GM12878 (cell line): ENCODE measurements around the gene ACTR1B. TPM values are rescaled to one million over a fixed set of nuclear protein-coding genes. Genes with fewer than 3 reads are reported as not detected.
A peak's percentile ranks its signal among the peaks of the same experiment; 100 is the strongest.

ENCODE experiments used
- BACH1 ChIP-seq: fragments of 450-650 bp; IDR thresholded peaks from 2 replicates; pipeline ENCODE4 v1.6.1; 2017; ENCODE audit warnings: mild to moderate bottlenecking, borderline replicate concordance
- CTCF ChIP-seq, 3 experiments: IDR thresholded peaks in 2 of 3; conservative IDR thresholded peaks in 1 of 3; 2 replicates each; pipeline ENCODE4 v1.5.1; 2011; ENCODE audit warnings: low read depth in 3 of 3, low read length in 3 of 3, mild to moderate bottlenecking in 3 of 3, control low read depth in 2 of 3, moderate library complexity in 2 of 3, inconsistent platforms in 1 of 3, mixed read lengths in 1 of 3; ENCODE audit not compliant: control insufficient read depth in 2 of 3, insufficient read depth in 1 of 3; ENCODE audit errors: extremely low read depth in 1 of 3
- EED ChIP-seq: sonication (generic); IDR thresholded peaks from 2 replicates; pipeline ENCODE4 v1.6.1; 2016; ENCODE audit warnings: antibody characterized with exemption, low read depth
- JUND ChIP-seq: IDR thresholded peaks from 2 replicates; pipeline ENCODE4 v1.6.1; 2012; ENCODE audit warnings: low read depth, mild to moderate bottlenecking, low read length, improper control_type of control experiment, moderate library complexity
- KAT2A ChIP-seq: conservative IDR thresholded peaks from 2 replicates; pipeline ENCODE4 v1.6.1; 2011; ENCODE audit warnings: low read depth, low read length; ENCODE audit not compliant: control insufficient read depth
- MEF2A ChIP-seq: IDR thresholded peaks from 2 replicates; pipeline ENCODE4 v1.6.1; 2011; ENCODE audit warnings: low read depth, mild to moderate bottlenecking, low read length, moderate library complexity; ENCODE audit not compliant: insufficient read depth
- MTA3 ChIP-seq: IDR thresholded peaks from 2 replicates; pipeline ENCODE4 v1.6.1; 2012; ENCODE audit warnings: low read length, inconsistent platforms, borderline replicate concordance
- NFXL1 ChIP-seq: fragments of 450-650 bp; IDR thresholded peaks from 2 replicates; pipeline ENCODE4 v1.6.1; 2017; ENCODE audit warnings: antibody characterized with exemption, mild to moderate bottlenecking, borderline replicate concordance
- RB1 ChIP-seq: fragments of 450-650 bp; formaldehyde crosslinking; IDR thresholded peaks from 2 replicates; pipeline ENCODE4 v1.6.1; 2017; ENCODE audit warnings: mild to moderate bottlenecking, borderline replicate concordance
- RUNX3 ChIP-seq: IDR thresholded peaks from 2 replicates; pipeline ENCODE4 v1.6.1; 2012; ENCODE audit warnings: low read length, inconsistent platforms
- SUZ12 ChIP-seq: fragments of 200-600 bp; sonication (generic); IDR thresholded peaks from one replicate; pipeline ENCODE4 v1.6.1; 2018; ENCODE audit warnings: antibody characterized with exemption, mild to moderate bottlenecking; ENCODE audit not compliant: unreplicated experiment
- TAF1 ChIP-seq: IDR thresholded peaks from 2 replicates; pipeline ENCODE4 v1.6.1; 2011; ENCODE audit warnings: mild to moderate bottlenecking, low read depth, low read length, borderline replicate concordance
- TCF12 ChIP-seq: IDR thresholded peaks from 2 replicates; pipeline ENCODE4 v1.6.1; 2011; ENCODE audit warnings: low read depth, mild to moderate bottlenecking, low read length
- ZBTB33 ChIP-seq: fragments of 450-650 bp; IDR thresholded peaks from 2 replicates; pipeline ENCODE4 v1.6.1; 2017; ENCODE audit warnings: mild to moderate bottlenecking
- polyA plus RNA-seq, 11 experiments: library from polyadenylated mRNA; depleted of rRNA in 4 of 11; unstranded in 6 of 11; stranded (reverse) in 5 of 11; fragments of >200 nt; fragmentation: Nextera tagmentation in 4 of 11; fragmentation: Illumina TruSeq in 1 of 11; extraction: Ambion mirVana in 4 of 11; extraction: Trizol in 1 of 11; gene quantifications; 1 replicate in 1 of 11; 2 replicates in 10 of 11; pipeline versions ENCODE4 v1.2.1 to v1.2.3, GENCODE V29; 2011 to 2016; ENCODE audit warnings: inconsistent platforms in 2 of 11, missing spikeins in 2 of 11, low read depth in 1 of 11
- total RNA-seq, 4 experiments: library from RNA; depleted of rRNA in 3 of 4; stranded (reverse); fragments of >200 nt in 3 of 4; fragmentation: Illumina TruSeq in 1 of 4; extraction: Trizol in 1 of 4; gene quantifications; 2 replicates each; pipeline versions ENCODE4 v1.2.1 to v1.2.3, GENCODE V29; 2013 to 2021
- TF ChIP-seq, protein P1 (sequence below): IDR thresholded peaks from 2 replicates; pipeline ENCODE4 v1.6.1; 2012; ENCODE audit warnings: mild to moderate bottlenecking, low read depth, low read length
- TF ChIP-seq, protein P2 (sequence below): fragments of 450-650 bp; conservative IDR thresholded peaks from 2 replicates; pipeline ENCODE4 v1.6.1; 2017; ENCODE audit warnings: mild to moderate bottlenecking, moderate library complexity
- TF ChIP-seq, protein P3 (sequence below): fragments of 450-650 bp; IDR thresholded peaks from 2 replicates; pipeline ENCODE4 v1.6.1; 2017; ENCODE audit warnings: mild to moderate bottlenecking, low read depth, inconsistent platforms; ENCODE audit not compliant: poor library complexity, severe bottlenecking

The ACTR1B gene
- total and polyA plus RNA-seq, 10 of the 15 experiments (the other 5 are each of a cell fraction or from before 2014, with no cell fraction given) = 1.3 to 62.8 (median 44.8) TPM

- TF ChIP-seq, protein P1, sequence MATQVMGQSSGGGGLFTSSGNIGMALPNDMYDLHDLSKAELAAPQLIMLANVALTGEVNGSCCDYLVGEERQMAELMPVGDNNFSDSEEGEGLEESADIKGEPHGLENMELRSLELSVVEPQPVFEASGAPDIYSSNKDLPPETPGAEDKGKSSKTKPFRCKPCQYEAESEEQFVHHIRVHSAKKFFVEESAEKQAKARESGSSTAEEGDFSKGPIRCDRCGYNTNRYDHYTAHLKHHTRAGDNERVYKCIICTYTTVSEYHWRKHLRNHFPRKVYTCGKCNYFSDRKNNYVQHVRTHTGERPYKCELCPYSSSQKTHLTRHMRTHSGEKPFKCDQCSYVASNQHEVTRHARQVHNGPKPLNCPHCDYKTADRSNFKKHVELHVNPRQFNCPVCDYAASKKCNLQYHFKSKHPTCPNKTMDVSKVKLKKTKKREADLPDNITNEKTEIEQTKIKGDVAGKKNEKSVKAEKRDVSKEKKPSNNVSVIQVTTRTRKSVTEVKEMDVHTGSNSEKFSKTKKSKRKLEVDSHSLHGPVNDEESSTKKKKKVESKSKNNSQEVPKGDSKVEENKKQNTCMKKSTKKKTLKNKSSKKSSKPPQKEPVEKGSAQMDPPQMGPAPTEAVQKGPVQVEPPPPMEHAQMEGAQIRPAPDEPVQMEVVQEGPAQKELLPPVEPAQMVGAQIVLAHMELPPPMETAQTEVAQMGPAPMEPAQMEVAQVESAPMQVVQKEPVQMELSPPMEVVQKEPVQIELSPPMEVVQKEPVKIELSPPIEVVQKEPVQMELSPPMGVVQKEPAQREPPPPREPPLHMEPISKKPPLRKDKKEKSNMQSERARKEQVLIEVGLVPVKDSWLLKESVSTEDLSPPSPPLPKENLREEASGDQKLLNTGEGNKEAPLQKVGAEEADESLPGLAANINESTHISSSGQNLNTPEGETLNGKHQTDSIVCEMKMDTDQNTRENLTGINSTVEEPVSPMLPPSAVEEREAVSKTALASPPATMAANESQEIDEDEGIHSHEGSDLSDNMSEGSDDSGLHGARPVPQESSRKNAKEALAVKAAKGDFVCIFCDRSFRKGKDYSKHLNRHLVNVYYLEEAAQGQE = no peak
- TF ChIP-seq KAT2A = no peak
- TF ChIP-seq TCF12 = 0 out of 2 replicates have a peak, but pooled peaks have one; percentile 4
- peak; percentile 57; the same call in 1 of the 2 replicates for TF ChIP-seq RB1
- no peak for TF ChIP-seq MTA3
- TF ChIP-seq SUZ12 = no peak
- peak; percentile 52 to 62 (median 52) for TF ChIP-seq CTCF (IDR thresholded peaks at IDR 0.05 in 2 of 3, conservative IDR thresholded peaks at IDR 0.05 in 1 of 3; ENCODE audit: control insufficient read depth in 2 of 3, extremely low read depth in 1 of 3, insufficient read depth in 1 of 3, low read depth in 3 of 3, low read length in 3 of 3)
- TF ChIP-seq BACH1 = 0 out of 2 replicates have a peak, but pooled peaks have one; percentile 21
- TF ChIP-seq, protein P2, sequence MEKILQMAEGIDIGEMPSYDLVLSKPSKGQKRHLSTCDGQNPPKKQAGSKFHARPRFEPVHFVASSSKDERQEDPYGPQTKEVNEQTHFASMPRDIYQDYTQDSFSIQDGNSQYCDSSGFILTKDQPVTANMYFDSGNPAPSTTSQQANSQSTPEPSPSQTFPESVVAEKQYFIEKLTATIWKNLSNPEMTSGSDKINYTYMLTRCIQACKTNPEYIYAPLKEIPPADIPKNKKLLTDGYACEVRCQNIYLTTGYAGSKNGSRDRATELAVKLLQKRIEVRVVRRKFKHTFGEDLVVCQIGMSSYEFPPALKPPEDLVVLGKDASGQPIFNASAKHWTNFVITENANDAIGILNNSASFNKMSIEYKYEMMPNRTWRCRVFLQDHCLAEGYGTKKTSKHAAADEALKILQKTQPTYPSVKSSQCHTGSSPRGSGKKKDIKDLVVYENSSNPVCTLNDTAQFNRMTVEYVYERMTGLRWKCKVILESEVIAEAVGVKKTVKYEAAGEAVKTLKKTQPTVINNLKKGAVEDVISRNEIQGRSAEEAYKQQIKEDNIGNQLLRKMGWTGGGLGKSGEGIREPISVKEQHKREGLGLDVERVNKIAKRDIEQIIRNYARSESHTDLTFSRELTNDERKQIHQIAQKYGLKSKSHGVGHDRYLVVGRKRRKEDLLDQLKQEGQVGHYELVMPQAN = peak; percentile 27; the same call in 1 of the 2 replicates
- TF ChIP-seq, protein P3, sequence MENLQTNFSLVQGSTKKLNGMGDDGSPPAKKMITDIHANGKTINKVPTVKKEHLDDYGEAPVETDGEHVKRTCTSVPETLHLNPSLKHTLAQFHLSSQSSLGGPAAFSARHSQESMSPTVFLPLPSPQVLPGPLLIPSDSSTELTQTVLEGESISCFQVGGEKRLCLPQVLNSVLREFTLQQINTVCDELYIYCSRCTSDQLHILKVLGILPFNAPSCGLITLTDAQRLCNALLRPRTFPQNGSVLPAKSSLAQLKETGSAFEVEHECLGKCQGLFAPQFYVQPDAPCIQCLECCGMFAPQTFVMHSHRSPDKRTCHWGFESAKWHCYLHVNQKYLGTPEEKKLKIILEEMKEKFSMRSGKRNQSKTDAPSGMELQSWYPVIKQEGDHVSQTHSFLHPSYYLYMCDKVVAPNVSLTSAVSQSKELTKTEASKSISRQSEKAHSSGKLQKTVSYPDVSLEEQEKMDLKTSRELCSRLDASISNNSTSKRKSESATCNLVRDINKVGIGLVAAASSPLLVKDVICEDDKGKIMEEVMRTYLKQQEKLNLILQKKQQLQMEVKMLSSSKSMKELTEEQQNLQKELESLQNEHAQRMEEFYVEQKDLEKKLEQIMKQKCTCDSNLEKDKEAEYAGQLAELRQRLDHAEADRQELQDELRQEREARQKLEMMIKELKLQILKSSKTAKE = peak; percentile 58
- no peak for TF ChIP-seq MEF2A
- TF ChIP-seq TAF1 = no peak; the same call in 1 of the 2 replicates
- TF ChIP-seq RUNX3 = peak; percentile 58
- TF ChIP-seq EED = peak; percentile 68; the same call in 1 of the 2 replicates
- TF ChIP-seq JUND = peak; percentile 67; the same call in 1 of the 2 replicates
- TF ChIP-seq NFXL1 = no peak
- no peak for TF ChIP-seq ZBTB33
These were observed at the start of gene ACTR1B (continued) for GRCh38 chr2:97663962-97664635.
